Suprapubic skin (tissue), 3 donors: ENCODE data around the gene PCNT.

Experiments used
- POLR2A ChIP-seq, 2 donors: fragments of 450-650 bp; IDR thresholded peaks; one replicate each; pipeline ENCODE4 v1.6.1; 2017; ENCODE audit warnings: antibody characterized with exemption in 2 of 2, mild to moderate bottlenecking in 2 of 2, moderate library complexity in 2 of 2
- TF ChIP-seq, protein P1 (sequence below), 2 donors: fragments of 200-600 bp in 1 of 2; fragments of 450-650 bp in 1 of 2; sonication (generic) in 1 of 2; IDR thresholded peaks; one replicate each; pipeline ENCODE4 v1.5.1; 2016 to 2019; ENCODE audit warnings: antibody characterized with exemption in 2 of 2, mild to moderate bottlenecking in 1 of 2, moderate library complexity in 1 of 2

DNA sequence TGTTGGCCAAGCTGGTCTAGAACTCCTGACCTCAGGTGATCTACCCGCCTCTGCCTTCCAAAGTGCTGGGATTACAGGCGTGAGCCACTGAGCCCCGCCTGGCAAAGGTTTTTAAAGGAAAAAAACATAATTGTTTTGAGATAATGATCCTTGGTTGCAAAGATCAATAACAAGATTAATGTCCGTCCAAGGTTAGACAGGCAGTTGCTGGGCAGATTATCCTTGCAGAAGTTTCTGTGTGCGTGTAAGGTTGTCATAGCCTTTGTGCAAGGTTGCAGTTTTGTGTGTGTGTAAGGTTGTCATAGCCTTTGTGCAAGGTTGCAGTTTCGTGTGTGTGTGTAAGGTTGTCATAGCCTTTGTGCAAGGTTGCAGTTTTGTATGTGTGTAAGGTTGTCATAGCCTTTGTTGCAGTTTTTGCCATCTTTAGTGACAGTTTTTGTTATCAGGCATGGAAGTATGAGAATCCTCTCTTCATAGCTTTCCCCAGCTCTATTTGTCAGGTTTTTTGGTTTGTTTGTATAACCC lies 34.2 kb upstream of the PCNT start:
- TF ChIP-seq POLR2A (IDR thresholded peaks at IDR 0.05) = no peak
- TF ChIP-seq, protein P1, sequence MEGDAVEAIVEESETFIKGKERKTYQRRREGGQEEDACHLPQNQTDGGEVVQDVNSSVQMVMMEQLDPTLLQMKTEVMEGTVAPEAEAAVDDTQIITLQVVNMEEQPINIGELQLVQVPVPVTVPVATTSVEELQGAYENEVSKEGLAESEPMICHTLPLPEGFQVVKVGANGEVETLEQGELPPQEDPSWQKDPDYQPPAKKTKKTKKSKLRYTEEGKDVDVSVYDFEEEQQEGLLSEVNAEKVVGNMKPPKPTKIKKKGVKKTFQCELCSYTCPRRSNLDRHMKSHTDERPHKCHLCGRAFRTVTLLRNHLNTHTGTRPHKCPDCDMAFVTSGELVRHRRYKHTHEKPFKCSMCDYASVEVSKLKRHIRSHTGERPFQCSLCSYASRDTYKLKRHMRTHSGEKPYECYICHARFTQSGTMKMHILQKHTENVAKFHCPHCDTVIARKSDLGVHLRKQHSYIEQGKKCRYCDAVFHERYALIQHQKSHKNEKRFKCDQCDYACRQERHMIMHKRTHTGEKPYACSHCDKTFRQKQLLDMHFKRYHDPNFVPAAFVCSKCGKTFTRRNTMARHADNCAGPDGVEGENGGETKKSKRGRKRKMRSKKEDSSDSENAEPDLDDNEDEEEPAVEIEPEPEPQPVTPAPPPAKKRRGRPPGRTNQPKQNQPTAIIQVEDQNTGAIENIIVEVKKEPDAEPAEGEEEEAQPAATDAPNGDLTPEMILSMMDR (IDR thresholded peaks at IDR 0.05) = no peak
